OCI-LY1 (cell line): ENCODE results near the gene SHROOM1.

Source experiments
- EZH2 ChIP-seq: fragments of 200-600 bp; sonication (generic), shearing (Covaris generic); IDR thresholded peaks from 2 replicates; pipeline ENCODE4 v1.8.0; 2017; ENCODE audit warnings: borderline replicate concordance, mixed run types, mild to moderate bottlenecking, antibody characterized with exemption, low read length, moderate library complexity, mixed read lengths
- TF ChIP-seq, protein P1 (sequence below): fragments of 200-600 bp; sonication (generic), shearing (Covaris generic); IDR thresholded peaks from 2 replicates; pipeline ENCODE4 v1.5.1; 2017; ENCODE audit warnings: mild to moderate bottlenecking, antibody characterized with exemption, low read length, moderate library complexity, mixed read lengths

DNA sequence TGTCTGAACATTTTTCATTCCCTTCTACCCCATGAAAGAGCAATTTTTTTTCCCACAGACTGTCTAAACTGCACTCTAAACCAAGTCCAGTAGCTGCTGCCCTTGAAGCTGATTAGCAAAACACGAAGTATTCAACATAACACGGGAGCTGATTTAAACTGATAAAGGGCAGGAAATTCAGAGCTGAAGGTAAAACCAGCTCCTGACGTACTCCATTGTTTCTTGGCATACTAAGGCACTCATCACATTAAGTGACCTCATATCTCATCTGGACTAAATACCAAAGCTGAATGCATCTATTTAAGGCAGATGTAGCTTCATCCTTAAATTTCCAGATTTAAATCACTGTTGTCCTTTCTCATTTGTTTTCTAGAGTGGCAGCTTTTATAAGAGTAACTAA lies 23.9 kb upstream of the SHROOM1 start:
- TF ChIP-seq, protein P1, sequence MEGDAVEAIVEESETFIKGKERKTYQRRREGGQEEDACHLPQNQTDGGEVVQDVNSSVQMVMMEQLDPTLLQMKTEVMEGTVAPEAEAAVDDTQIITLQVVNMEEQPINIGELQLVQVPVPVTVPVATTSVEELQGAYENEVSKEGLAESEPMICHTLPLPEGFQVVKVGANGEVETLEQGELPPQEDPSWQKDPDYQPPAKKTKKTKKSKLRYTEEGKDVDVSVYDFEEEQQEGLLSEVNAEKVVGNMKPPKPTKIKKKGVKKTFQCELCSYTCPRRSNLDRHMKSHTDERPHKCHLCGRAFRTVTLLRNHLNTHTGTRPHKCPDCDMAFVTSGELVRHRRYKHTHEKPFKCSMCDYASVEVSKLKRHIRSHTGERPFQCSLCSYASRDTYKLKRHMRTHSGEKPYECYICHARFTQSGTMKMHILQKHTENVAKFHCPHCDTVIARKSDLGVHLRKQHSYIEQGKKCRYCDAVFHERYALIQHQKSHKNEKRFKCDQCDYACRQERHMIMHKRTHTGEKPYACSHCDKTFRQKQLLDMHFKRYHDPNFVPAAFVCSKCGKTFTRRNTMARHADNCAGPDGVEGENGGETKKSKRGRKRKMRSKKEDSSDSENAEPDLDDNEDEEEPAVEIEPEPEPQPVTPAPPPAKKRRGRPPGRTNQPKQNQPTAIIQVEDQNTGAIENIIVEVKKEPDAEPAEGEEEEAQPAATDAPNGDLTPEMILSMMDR = no peak
- no peak for TF ChIP-seq EZH2
